Measurements from ENCODE around the gene SNX24. TPM values are rescaled to one million over a fixed set of nuclear protein-coding genes. Genes with fewer than 3 reads are reported as not detected.
A peak's percentile ranks its signal among the peaks of the same experiment; 100 is the strongest.

Gene SNX24
- total and polyA plus RNA-seq, 8 donors, result 1.2 to 38.5 (median 20.0) TPM

DNA sequence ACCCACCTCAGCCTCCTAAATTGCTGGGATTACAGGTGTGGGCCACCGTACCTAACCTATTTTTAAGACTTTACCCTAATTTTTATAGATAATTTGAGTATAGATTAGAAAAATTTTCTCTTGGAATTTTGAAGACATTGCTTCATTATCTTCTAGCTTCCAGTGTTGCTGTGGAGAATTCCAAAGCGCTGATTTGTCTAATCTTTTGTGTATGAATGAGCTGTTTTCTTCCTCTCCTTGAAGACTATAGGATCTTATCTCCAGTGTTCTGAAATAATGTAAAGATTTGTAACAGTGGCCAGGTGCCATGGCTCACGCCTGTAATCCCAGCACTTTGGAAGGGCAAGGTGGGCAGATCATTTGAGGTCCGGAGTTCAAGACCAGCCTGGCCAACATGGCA lies 5.7 kb upstream of the SNX24 start:
- intact Hi-C loops (cut with DNase I; ENCODE audit: low total_unique reads), result loop anchor here (10.0 kb wide), 1 partner anchor 65 kb away; the partner anchor contains the start of gene SNX2
- H3K4me3 ChIP-seq, result no peak overlapping the region
- no peak for DNase-seq
- H3K36me3 ChIP-seq, result no peaks in the 10 kb centered on the region
- peaks cover 5 to 13% (median 12%) of the 10 kb centered on the region in 4 donors for H3K4me1 ChIP-seq
- 89 to 94% (median 89%) methylated on average over 4 of the region's 4 CpGs for WGBS, 5 donors
- no peaks in the 10 kb centered on the region for H3K9me3 ChIP-seq
- no peak overlapping the region for H3K27ac ChIP-seq
- TF ChIP-seq, protein P1, sequence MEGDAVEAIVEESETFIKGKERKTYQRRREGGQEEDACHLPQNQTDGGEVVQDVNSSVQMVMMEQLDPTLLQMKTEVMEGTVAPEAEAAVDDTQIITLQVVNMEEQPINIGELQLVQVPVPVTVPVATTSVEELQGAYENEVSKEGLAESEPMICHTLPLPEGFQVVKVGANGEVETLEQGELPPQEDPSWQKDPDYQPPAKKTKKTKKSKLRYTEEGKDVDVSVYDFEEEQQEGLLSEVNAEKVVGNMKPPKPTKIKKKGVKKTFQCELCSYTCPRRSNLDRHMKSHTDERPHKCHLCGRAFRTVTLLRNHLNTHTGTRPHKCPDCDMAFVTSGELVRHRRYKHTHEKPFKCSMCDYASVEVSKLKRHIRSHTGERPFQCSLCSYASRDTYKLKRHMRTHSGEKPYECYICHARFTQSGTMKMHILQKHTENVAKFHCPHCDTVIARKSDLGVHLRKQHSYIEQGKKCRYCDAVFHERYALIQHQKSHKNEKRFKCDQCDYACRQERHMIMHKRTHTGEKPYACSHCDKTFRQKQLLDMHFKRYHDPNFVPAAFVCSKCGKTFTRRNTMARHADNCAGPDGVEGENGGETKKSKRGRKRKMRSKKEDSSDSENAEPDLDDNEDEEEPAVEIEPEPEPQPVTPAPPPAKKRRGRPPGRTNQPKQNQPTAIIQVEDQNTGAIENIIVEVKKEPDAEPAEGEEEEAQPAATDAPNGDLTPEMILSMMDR (IDR thresholded peaks at IDR 0.05), result no peak
- TF ChIP-seq POLR2AphosphoS5 (IDR thresholded peaks at IDR 0.05), result no peak
- TF ChIP-seq POLR2A (IDR thresholded peaks at IDR 0.05), result no peak
- TF ChIP-seq EP300 (IDR thresholded peaks at IDR 0.05), result no peak
- H3K27me3 ChIP-seq, result no peaks in the 10 kb centered on the region

DNA sequence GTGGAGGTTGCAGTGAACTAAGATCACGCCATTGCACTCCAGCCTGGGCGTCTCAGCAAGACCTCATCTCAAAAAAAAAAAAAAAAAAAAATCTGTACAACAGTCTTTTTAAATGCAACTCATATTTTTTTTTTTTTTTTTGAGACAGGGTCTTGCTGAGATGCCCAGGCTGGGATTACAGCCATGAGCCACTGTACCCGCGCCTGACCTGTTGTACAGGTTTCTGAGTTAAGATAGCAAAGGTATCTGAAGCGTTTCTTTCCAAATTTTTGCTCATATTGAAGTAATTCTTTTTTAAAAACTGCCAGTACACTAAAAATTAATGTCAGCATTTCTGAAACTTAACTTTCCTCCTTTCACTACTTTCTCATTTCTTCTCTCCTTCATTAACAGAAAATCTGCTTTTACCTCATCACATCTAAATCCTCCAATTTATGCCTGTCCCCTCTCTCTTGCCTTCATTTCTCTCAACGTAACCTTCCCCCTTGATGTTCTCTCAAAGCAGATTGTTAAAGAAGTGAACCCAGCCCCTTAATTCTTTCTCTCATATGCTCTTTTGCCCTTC lies 3.3 kb upstream of the SNX24 start:
- no peak for TF ChIP-seq POLR2A (IDR thresholded peaks at IDR 0.05)
- TF ChIP-seq, protein P1 (IDR thresholded peaks at IDR 0.05), result no peak
- TF ChIP-seq EP300 (IDR thresholded peaks at IDR 0.05), result no peak
- no peak for TF ChIP-seq POLR2AphosphoS5 (IDR thresholded peaks at IDR 0.05)
- no peak for DNase-seq
- no peaks in the 10 kb centered on the region for H3K27me3 ChIP-seq
- 83 to 90% (median 87%) methylated on average over 6 of the region's 6 CpGs for WGBS, 5 donors
- H3K36me3 ChIP-seq, result no peaks in the 10 kb centered on the region
- peaks cover 13 to 29% (median 20%) of the 10 kb centered on the region in 4 donors for H3K4me1 ChIP-seq
- intact Hi-C loops (cut with DNase I; ENCODE audit: low total_unique reads), result loop anchor here (10.0 kb wide), 1 partner anchor 67 kb away; the partner anchor contains the start of gene SNX2
- no peaks in the 10 kb centered on the region for H3K9me3 ChIP-seq
- H3K27ac ChIP-seq, result no peak overlapping the region
- no peak overlapping the region for H3K4me3 ChIP-seq

DNA sequence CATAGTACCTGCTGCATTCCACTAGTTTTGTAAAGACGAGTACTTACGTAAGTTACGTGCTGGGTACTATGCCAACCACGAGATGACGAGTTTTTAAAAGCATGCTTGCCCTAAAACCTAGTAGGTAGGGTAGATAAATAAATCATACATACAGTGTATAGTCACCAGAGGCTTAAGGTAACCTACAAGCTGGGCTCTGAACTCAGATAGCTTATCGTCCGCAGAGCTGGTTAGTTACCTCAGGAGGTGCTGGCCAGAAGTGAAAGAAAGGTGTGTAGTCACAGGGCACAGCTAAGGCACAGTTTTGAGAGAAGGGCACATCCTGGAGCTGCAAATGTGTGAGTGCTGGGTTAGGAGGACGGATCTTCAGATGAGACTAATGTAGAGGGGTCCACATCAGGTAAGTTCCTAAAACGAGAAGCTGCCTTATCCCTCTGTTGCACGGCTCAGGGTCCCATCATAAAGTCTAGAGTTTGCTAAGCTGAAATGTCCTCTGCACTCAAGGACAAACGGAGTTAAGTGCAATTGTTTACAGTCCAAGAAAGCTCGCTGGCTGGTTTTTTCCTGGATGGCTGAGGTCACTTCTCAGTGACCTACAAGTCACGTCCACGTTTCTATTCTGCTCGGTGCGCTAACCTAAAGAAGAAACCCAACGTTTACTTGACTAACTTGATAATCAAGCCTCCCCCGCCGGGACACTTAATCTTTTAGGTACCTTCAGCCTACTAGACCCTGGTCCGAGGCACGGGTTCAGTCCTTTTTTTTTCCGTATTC lies 1.1 kb upstream of the SNX24 start:
- Histone ChIP-seq H3K4me1 (peaks cover 13 to 38% (median 25%) of the 10 kb centered on the region in 4 donors), H3K27ac (peak overlapping the region; percentile 91 to 98 (median 95)), H3K27me3 (no peaks in the 10 kb centered on the region), H3K9me3 (no peaks in the 10 kb centered on the region), H3K4me3 (peak overlapping the region; percentile 73 to 98 (median 97)), H3K36me3 (no peaks in the 10 kb centered on the region)
- TF ChIP-seq EP300 (IDR thresholded peaks at IDR 0.05), result no peak
- TF ChIP-seq POLR2A (IDR thresholded peaks at IDR 0.05), result no peak
- peak in 2 of 3 donors; percentile 48 to 58 for TF ChIP-seq POLR2AphosphoS5 (IDR thresholded peaks at IDR 0.05)
- TF ChIP-seq, protein P1 (IDR thresholded peaks at IDR 0.05), result no peak
- intact Hi-C loops (cut with DNase I; ENCODE audit: low total_unique reads), result loop anchor here (10.0 kb wide), 1 partner anchor 70 kb away; the partner anchor contains the start of gene SNX2
- DNase-seq, result peak; percentile 52 to 80
- 15 to 27% (median 24%) methylated on average over 22 of the region's 22 CpGs for WGBS, 5 donors

DNA sequence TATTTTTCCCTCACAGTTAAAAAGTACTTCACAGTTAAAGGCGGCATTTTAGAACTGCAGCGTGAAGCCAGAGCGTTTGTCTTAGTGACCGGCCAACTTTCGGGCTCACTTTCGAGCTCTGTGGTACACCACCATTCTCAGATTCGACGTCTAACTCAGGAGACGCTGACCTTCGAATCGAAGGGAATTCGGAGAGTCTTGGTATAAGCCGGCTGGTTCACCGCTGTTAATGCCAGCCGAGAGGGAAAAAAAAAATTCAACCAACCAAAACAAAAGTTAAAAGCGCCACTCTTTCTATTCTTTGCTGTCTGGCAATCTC lies 544 bp upstream of the SNX24 start:
- no peaks in the 10 kb centered on the region for H3K36me3 ChIP-seq
- 0 to 1% (median 1%) methylated on average over 16 of the region's 16 CpGs for WGBS, 5 donors
- no peaks in the 10 kb centered on the region for H3K27me3 ChIP-seq
- DNase-seq, result no peak
- no peaks in the 10 kb centered on the region for H3K9me3 ChIP-seq
- peak overlapping the region; percentile 73 to 98 (median 97) for H3K4me3 ChIP-seq
- TF ChIP-seq POLR2A (IDR thresholded peaks at IDR 0.05) (no peak), EP300 (IDR thresholded peaks at IDR 0.05) (no peak), POLR2AphosphoS5 (IDR thresholded peaks at IDR 0.05) (no peak)
- TF ChIP-seq, protein P1 (IDR thresholded peaks at IDR 0.05), result no peak
- H3K27ac ChIP-seq, result peak overlapping the region; percentile 91 to 98 (median 95)
- H3K4me1 ChIP-seq, result peaks cover 13 to 44% (median 27%) of the 10 kb centered on the region in 4 donors
- intact Hi-C loops (cut with DNase I; ENCODE audit: low total_unique reads), result loop anchor here (10.0 kb wide), 1 partner anchor 70 kb away; the partner anchor contains the start of gene SNX2
